ENCODE data around the gene RASSF4.
A peak's percentile ranks its signal among the peaks of the same experiment; 100 is the strongest.

RASSF4 gene

GRCh38 chr10:44929356-44930255 is 30.0 kb upstream of the RASSF4 start:
- DNase-seq = no peak

- DNase-seq = no peak
These were observed 28.5 kb upstream of the RASSF4 start for GRCh38 chr10:44930904-44931620.

GRCh38 chr10:44931621-44932516 is 27.7 kb upstream of the RASSF4 start:
- no peak for DNase-seq

DNA sequence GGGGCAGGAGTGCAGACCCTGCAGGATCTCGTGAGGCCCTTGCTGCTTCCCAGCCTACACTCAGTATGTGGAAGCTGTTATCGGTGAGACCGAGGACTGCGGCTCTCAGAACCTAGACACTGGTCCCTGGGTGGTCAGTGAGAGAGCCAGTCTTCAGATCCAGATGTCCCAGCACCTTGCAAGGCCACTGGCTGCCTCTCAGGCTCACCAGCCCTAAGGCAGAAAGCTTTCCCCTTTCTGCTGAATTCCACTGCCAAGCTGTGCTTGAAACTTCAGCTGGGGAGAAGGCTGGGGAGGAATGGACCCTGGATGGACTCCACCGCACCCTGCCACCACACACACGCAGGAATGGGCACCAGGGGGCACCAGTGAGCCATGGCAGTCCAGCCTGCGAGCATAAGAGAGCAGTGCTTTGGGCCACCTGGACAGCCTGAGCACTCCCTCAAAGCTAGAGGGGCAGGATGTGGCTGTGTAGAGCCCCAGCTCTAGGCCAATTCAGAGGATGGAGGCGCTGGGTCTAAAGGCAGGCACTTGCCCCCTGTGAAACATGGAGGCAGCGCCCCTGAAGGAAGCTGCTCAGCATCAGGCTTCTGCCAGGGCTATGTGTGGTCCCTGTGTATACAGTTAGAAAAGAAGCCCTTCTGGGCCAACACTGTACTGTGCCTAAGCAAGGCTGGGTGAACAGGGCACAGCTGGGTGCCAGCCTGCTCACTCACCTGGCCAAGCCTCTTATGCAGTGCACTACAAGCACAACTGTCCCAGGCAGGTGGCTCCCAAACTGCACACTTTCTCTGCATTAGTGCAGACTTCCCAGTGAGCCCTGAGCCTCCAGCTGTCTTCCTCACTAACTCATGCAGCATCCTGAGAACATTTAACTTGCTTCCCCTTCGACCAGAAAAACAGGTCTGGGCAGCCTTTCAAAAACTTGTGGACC is 26.8 kb upstream of the RASSF4 start:
- DNase-seq = peak; percentile 81

GRCh38 chr10:44933451-44934321 is 25.9 kb upstream of the RASSF4 start:
- DNase-seq = no peak

GRCh38 chr10:44934416-44935200 is 25.0 kb upstream of the RASSF4 start:
- no peak for DNase-seq

DNA sequence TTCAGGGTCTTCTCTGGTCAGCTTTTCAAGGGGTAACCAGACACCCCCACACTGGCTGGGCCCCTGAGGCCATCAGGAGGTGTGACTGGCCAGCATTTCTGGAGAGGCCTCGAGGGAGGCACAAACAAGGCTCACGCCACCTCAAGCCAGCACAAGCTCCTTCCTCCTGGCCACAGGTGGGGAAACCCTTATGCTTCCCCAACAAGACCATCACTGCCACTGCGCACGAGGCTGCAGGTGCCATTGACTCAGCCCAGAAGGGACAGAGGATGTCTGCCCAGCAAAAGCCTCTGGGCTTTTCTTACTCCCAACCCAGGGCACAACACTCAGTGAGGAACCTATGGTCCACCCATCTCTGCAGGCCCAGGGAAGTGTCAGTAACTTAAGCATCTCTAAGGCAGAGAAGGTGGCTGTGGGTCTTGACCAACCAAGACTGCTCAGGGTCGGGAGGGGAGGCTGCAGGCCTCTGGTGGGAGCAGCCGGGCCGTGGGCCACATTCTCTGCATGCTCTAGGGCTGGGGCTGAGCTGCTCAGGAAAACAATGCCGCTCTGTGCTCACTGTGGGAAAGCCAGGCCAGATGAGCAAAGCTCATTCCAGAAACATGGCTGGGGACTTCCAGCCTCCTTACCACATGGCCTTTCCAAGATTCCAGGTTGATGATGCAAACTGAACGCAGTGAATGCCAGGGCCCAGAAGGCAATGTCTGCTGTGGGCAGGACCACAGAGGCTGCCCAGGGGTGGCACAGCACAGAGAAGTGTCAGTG is 24.2 kb upstream of the RASSF4 start:
- no peak for DNase-seq

DNA sequence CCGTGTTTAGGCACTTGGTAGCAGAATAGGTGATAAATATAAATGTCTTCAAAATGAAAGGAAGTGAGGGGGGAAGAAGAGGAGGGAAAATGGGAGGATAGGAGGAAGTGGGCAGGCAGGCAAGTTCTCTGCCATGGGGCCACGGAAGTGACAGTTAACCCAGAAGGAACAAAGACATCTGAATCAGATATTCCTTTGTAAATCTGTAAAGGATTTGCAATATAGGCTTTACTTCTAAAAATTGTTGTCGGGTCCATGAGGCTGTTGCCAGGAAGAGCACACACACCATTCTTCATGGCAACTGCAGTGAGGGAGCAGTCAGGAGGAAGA is 23.7 kb upstream of the RASSF4 start:
- DNase-seq = no peak

GRCh38 chr10:44936314-44936975 is 23.2 kb upstream of the RASSF4 start:
- DNase-seq = no peak

- DNase-seq = no peak
These were observed 22.2 kb upstream of the RASSF4 start for GRCh38 chr10:44937196-44938005.

- no peak for DNase-seq
These were observed 20.6 kb upstream of the RASSF4 start for GRCh38 chr10:44938956-44939355.

DNA sequence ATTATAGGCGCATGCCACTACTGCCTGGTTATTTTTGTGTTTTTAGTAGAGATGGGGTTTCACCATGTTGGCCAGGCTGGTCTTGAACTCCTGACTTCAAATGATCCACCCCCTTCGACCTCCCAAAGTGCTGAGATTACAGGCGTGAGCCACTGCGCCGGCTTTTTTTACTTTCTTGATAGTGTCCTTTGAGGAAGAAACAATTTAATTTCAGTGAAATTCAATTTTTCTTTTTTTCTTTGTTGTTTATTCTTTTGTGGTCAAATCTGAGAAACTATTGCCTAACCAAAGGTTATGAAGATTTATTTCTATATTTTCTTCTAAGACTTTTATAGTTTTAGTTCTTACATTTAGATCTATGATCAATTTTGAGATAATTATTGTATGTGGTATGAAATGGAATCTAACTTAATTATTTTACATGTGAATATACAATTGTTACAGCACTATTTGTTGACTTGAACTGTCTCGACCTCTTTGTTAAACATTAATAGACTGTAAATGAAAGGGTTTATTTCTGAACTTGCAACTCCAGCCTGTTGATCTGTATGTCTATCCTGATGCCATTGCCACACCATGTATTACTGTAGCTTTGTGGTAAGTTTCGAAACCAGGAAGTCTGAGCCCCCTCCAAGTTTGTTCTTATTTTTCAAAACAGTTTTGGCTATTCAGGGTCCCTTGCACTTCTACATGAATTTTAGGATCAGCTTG is 19.8 kb upstream of the RASSF4 start:
- no peak for DNase-seq

DNA sequence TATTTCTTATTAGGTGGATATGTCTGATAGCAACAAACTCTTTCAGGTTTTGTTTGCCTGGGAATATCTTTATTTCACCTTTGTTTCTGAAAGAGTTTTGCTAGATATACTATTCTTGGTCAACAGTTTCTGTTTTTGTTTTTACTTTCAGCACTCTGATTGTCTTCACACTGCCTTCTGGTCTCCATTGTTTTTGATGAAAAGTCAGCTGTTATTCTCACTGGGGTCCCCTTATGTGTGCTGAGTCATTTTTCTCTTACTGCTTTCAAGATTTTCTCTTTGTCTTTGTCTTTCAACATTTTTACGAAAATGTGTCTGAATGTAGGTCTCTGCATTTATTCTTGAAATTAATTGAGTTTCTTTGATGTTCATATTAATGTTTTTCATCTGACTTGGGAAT is 15.2 kb upstream of the RASSF4 start:
- no peak for DNase-seq

GRCh38 chr10:44946205-44946604 is 13.4 kb upstream of the RASSF4 start:
- no peak for DNase-seq

GRCh38 chr10:44947371-44948152 is 12.0 kb upstream of the RASSF4 start:
- DNase-seq = no peak

- DNase-seq = no peak
These were observed 11.0 kb upstream of the RASSF4 start for GRCh38 chr10:44948642-44949041.

Data from activated naive CD4-positive, alpha-beta T cell treated with anti-CD3 and anti-CD28 coated beads, Interleukin-2, amount 50 U/mL, for 16 hours (primary cell).